Activated B cell treated with CpG ODN at 0.5 μM for 24 hours (primary cell): ENCODE data around the gene CSNK2B. TPM values are rescaled to one million over a fixed set of nuclear protein-coding genes. Genes with fewer than 3 reads are reported as not detected.

ENCODE experiments used
- ATAC-seq: fragments of 200-7000 bp; cut with Tn5 transposase; one replicate; pipeline ENCODE4 v1.10.0; 2021; ENCODE audit warnings: low read depth, mild to moderate bottlenecking, moderate library complexity
- CTCF ChIA-PET: fragments of 350-600 bp; sonication (Branson Sonifier 250); formaldehyde crosslinking; loops from one replicate; lab custom pipeline; 2021; ENCODE audit warnings: antibody characterized with exemption; lab: Charles Lee
- POLR2A ChIA-PET: fragments of 350-600 bp; sonication (Branson Sonifier 250); formaldehyde crosslinking; loops from one replicate; lab custom pipeline; 2021; ENCODE audit warnings: antibody characterized with exemption; lab: Charles Lee
- DNase-seq: peaks from one replicate; pipeline ENCODE4 v3.0.0; 2022
- H3K27ac Mint-ChIP-seq: one replicate; pipeline ENCODE4 v1.8.0; 2020; ENCODE audit warnings: mixed read lengths
- H3K27me3 Mint-ChIP-seq: one replicate; pipeline ENCODE4 v1.8.0; 2021; ENCODE audit warnings: mixed read lengths
- H3K36me3 Mint-ChIP-seq: one replicate; pipeline ENCODE4 v1.8.0; 2021; ENCODE audit warnings: low read depth, mixed read lengths
- H3K4me1 Mint-ChIP-seq: one replicate; pipeline ENCODE4 v1.8.0; 2021; ENCODE audit warnings: mixed read lengths
- H3K4me3 Mint-ChIP-seq: one replicate; pipeline ENCODE4 v1.8.0; 2020; ENCODE audit warnings: mild to moderate bottlenecking, mixed read lengths
- H3K9me3 Mint-ChIP-seq: one replicate; pipeline ENCODE4 v1.8.0; 2020; ENCODE audit warnings: mixed read lengths
- intact Hi-C: fragments of 100-400 bp; cut with micrococcal nuclease; formaldehyde crosslinking; loops from one replicate; pipeline ENCODE4 v1.15.1; 2024
- total RNA-seq: library from RNA; stranded (reverse); gene quantifications from 2 replicates; pipeline ENCODE4 v1.2.3, GENCODE V29; 2022
- TF ChIP-seq, protein P1 (sequence below): fragments of 200-600 bp; IDR thresholded peaks from one replicate; pipeline ENCODE4 v1.8.0; 2022; ENCODE audit warnings: antibody characterized with exemption, mild to moderate bottlenecking

Gene CSNK2B
- total RNA-seq, 1 donor from 2014 or later, result 191 TPM

DNA sequence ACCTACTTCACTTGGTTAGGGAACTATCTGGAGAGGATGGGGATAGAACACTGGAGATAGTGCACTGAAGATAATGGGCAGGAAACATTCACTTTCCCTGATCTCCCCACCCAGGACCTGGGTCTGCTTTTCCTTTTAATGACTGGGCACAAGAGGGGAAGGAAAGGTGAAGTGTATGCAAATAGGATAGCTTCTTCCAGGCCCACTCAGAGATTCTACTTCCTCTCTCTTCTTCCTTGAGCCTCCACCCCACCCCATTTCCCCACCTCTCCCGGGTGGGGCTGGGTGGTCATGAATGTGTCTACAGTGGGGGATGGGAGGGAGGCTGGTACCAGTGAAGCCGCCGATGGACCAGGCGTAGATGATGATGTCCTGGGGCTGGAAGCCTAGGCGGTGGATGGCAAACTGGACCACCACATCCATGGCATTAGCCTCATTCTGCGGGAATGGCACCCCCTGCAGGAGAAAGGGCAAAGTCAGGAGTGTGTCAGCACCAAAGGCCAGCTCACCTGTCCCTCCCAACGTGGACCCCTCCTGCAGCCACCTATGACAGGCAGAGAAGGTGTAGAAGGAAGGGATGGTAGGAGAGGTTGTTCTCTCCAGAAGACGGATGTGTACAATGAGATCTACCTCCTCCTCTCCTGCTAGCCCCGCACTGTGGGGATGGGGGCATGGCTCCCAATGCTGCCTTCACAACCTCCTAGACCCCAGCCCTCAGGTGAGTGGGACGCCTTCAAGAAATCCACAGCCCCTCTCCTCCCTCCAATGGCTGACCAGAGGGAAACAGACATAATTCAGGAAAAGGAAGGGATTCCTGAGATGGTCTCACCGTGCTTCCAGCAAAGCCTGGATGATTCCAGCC is 23.6 kb downstream of the CSNK2B start:
- TF ChIP-seq, protein P1, sequence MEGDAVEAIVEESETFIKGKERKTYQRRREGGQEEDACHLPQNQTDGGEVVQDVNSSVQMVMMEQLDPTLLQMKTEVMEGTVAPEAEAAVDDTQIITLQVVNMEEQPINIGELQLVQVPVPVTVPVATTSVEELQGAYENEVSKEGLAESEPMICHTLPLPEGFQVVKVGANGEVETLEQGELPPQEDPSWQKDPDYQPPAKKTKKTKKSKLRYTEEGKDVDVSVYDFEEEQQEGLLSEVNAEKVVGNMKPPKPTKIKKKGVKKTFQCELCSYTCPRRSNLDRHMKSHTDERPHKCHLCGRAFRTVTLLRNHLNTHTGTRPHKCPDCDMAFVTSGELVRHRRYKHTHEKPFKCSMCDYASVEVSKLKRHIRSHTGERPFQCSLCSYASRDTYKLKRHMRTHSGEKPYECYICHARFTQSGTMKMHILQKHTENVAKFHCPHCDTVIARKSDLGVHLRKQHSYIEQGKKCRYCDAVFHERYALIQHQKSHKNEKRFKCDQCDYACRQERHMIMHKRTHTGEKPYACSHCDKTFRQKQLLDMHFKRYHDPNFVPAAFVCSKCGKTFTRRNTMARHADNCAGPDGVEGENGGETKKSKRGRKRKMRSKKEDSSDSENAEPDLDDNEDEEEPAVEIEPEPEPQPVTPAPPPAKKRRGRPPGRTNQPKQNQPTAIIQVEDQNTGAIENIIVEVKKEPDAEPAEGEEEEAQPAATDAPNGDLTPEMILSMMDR, result no peak
- Mint-ChIP-seq H3K4me3 (no peak overlapping the region), H3K4me1 (peaks cover 15% of the 10 kb centered on the region), H3K27me3 (no peaks in the 10 kb centered on the region), H3K27ac (no peak overlapping the region), H3K9me3 (no peaks in the 10 kb centered on the region), H3K36me3 (peaks cover 83% of the 10 kb centered on the region)
- DNase-seq (no peak), ATAC-seq (no peak)
- intact Hi-C loops, result no loop called here
- ChIA-PET CTCF (no interaction called here), POLR2A (interaction anchor here (0.5 to 2.2 kb wide), 2 partner anchors 14 to 63 kb away, joined by 6 to 9 read pairs; partner anchors contain the start of gene ABHD16A)

DNA sequence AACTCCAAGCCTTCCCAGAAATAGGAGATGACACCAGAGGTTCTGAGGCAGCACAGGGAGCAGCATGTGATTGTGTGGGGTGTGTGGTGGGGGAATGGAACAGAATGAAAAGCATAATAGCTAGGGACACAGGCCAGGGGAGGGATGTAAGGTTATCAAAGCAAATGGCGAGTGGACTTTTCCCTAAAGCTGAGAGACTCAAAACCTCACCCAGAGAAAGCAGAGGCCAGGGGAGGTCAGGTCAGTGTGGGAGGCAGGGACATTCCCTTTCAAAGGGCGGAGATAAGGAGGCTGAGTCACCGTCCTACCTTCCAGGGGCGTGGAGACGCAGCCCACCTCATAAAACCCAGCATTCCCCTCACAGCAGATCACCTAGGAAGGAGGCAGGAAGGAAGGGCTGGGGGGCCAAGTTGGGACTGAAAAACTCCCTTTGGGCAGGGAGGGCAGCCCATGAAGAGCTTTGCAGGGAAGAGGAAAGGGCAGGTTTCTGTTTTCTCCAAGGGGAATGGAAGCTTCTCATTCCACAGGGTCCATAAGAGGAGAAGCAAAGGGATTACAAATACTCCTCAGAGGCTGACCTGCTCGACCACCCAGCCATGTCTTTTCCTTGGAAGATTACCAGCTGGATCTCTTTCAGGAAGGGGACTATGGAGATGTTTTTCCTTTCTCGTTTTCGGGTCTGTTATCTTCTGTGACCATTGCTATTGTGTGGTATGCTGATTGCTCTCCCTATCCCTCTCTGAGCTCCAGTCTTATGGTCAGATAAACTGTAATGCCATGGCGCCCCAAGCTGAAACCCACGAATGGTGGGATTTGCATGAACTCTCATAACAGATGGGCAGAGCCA is 24.6 kb downstream of the CSNK2B start:
- intact Hi-C loops, result no loop called here
- TF ChIP-seq, protein P1, result no peak
- Mint-ChIP-seq H3K36me3 (peaks cover 90% of the 10 kb centered on the region), H3K4me3 (no peak overlapping the region), H3K9me3 (no peaks in the 10 kb centered on the region), H3K27me3 (no peaks in the 10 kb centered on the region), H3K27ac (no peak overlapping the region), H3K4me1 (peaks cover 15% of the 10 kb centered on the region)
- ATAC-seq (no peak), DNase-seq (no peak)
- ChIA-PET POLR2A (interaction anchor here (0.5 to 2.2 kb wide), 2 partner anchors 13 to 62 kb away, joined by 6 to 9 read pairs; partner anchors contain the start of gene ABHD16A), CTCF (no interaction called here)

DNA sequence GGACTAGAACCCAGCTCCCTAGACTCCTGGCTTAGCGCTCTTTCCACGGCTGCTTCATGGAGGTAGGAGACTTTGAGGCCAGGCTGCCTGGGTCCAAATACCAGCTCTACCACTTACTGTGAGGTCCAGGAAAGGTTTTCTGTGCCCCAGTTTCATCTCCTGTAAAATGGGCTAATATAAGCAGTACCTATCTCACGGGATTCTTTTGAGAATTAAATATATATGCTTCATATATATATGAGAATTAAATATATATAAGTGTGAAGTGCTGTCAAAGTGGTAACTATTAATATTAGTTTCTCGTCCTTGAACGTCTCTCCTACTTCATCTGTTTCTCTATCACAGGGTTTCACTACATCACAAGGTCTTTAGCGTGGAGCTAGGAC is 25.2 kb downstream of the CSNK2B start:
- ChIA-PET CTCF (no interaction called here), POLR2A (interaction anchor here (2.2 kb wide), 1 partner anchor 12 kb away, joined by 9 read pairs; the partner anchor contains the start of gene ABHD16A)
- Mint-ChIP-seq H3K27ac (no peak overlapping the region), H3K27me3 (no peaks in the 10 kb centered on the region), H3K4me1 (peaks cover 15% of the 10 kb centered on the region), H3K9me3 (no peaks in the 10 kb centered on the region), H3K36me3 (peaks cover 90% of the 10 kb centered on the region), H3K4me3 (no peak overlapping the region)
- DNase-seq (no peak), ATAC-seq (no peak)
- intact Hi-C loops, result no loop called here
- TF ChIP-seq, protein P1, result no peak

DNA sequence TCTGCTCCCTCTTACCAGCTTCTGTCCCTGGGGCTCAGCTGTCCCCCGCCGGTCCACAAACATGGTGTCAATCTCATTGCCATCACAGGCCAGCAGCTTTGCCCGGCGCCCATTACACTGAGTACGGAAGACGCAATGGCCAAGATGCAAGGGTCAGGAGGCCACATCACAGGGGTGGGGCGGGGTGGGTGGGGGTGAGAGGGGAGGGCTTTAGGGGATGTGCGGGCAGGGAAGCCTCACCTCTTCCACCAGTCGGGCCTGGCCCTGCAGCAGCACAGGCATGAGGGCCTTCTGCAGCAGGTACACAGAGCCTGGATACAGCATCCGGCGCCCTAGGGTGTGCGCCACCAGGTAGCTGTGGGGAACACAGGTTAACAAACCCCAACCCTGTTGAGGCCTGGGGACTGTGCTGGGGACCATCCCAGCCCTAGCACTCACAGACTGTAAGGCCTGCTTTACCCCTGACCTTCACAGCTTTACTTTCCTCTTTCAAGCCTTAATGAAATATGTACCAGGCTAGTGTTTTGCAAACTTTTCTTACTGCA is 25.8 kb downstream of the CSNK2B start:
- Mint-ChIP-seq H3K4me3 (no peak overlapping the region), H3K36me3 (peaks cover 90% of the 10 kb centered on the region), H3K27me3 (no peaks in the 10 kb centered on the region), H3K4me1 (peaks cover 15% of the 10 kb centered on the region), H3K27ac (no peak overlapping the region), H3K9me3 (no peaks in the 10 kb centered on the region)
- no peak for DNase-seq
- intact Hi-C loops, result no loop called here
- no peak for ATAC-seq
- POLR2A ChIA-PET, result no interaction called here
- TF ChIP-seq, protein P1, result no peak
- CTCF ChIA-PET, result no interaction called here
